HEK293T (cell line): ENCODE data around the gene CYTH3.

Experiments
- ARNT ChIP-seq: fragments of 450-650 bp; IDR thresholded peaks from 2 replicates; pipeline ENCODE4 v1.6.1; 2017; ENCODE audit warnings: mild to moderate bottlenecking
- BHLHE40 ChIP-seq: fragments of 450-650 bp; IDR thresholded peaks from 2 replicates; pipeline ENCODE4 v1.6.1; 2016; ENCODE audit warnings: mild to moderate bottlenecking, moderate library complexity, borderline replicate concordance
- ELF4 ChIP-seq: fragments of 450-650 bp; IDR thresholded peaks from 2 replicates; pipeline ENCODE4 v1.6.1; 2017; ENCODE audit warnings: antibody characterized with exemption
- FOXA1 ChIP-seq: fragments of 450-650 bp; IDR thresholded peaks from 2 replicates; pipeline ENCODE4 v1.6.1; 2016; ENCODE audit warnings: mild to moderate bottlenecking
- FOXK2 ChIP-seq: fragments of 450-650 bp; IDR thresholded peaks from 2 replicates; pipeline ENCODE4 v1.6.1; 2016; ENCODE audit warnings: mild to moderate bottlenecking
- FOXM1 ChIP-seq: fragments of 450-650 bp; IDR thresholded peaks from 2 replicates; pipeline ENCODE4 v1.6.1; 2017; ENCODE audit warnings: mild to moderate bottlenecking, borderline replicate concordance
- HDGF ChIP-seq: fragments of 450-650 bp; IDR thresholded peaks from 2 replicates; pipeline ENCODE4 v1.6.1; 2017; ENCODE audit warnings: antibody characterized with exemption, borderline replicate concordance
- L3MBTL2 ChIP-seq: fragments of 450-650 bp; conservative IDR thresholded peaks from 2 replicates; pipeline ENCODE4 v1.6.1; 2016; ENCODE audit warnings: mild to moderate bottlenecking
- LEF1 ChIP-seq: fragments of 450-650 bp; IDR thresholded peaks from 2 replicates; pipeline ENCODE4 v1.6.1; 2017; ENCODE audit warnings: mild to moderate bottlenecking, borderline replicate concordance
- SP1 ChIP-seq: fragments of 450-650 bp; IDR thresholded peaks from 2 replicates; pipeline ENCODE4 v1.6.1; 2017
- SUZ12 ChIP-seq: fragments of 450-650 bp; IDR thresholded peaks from 2 replicates; pipeline ENCODE4 v1.6.1; 2016; ENCODE audit warnings: mild to moderate bottlenecking
- TARDBP ChIP-seq: fragments of 450-650 bp; IDR thresholded peaks from 2 replicates; pipeline ENCODE4 v1.6.1; 2016
- ZNF384 ChIP-seq: fragments of 450-650 bp; IDR thresholded peaks from 2 replicates; pipeline ENCODE4 v1.6.1; 2016
- TF ChIP-seq, protein P1 (sequence below): fragments of 450-650 bp; IDR thresholded peaks from 2 replicates; pipeline ENCODE4 v1.6.1; 2016

DNA sequence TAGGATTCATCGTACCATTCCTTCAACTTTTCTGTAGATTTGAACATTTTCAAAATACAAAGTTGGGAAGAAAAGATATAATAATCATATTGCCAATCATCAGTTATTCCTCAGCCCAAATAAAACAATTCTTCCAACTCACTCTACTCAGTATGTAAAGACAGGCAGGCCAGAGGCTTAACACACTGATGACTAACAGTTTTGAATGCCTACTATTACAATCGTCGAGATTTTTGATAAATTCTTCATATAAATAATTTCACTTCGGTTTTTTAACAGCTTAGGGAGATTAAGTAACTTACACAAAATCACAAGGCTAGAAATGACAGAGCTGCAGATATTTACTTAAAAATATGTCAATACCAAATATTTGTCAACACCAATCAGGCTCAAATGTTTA lies 17.6 kb downstream of the CYTH3 start:
- TF ChIP-seq BHLHE40 (no peak), SP1 (no peak), FOXK2 (no peak), FOXM1 (no peak), ARNT (no peak), ELF4 (no peak), ZNF384 (no peak), SUZ12 (no peak), LEF1 (no peak), TARDBP (no peak), FOXA1 (no peak), HDGF (no peak), L3MBTL2 (no peak)
- TF ChIP-seq, protein P1, sequence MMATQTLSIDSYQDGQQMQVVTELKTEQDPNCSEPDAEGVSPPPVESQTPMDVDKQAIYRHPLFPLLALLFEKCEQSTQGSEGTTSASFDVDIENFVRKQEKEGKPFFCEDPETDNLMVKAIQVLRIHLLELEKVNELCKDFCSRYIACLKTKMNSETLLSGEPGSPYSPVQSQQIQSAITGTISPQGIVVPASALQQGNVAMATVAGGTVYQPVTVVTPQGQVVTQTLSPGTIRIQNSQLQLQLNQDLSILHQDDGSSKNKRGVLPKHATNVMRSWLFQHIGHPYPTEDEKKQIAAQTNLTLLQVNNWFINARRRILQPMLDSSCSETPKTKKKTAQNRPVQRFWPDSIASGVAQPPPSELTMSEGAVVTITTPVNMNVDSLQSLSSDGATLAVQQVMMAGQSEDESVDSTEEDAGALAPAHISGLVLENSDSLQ, result no peak
